H9 (cell line): ENCODE measurements around the gene PKD1. TPM values are rescaled to one million over a fixed set of nuclear protein-coding genes. Genes with fewer than 3 reads are reported as not detected.

ENCODE experiments used
- DNase-seq: peaks from one replicate; pipeline ENCODE4 v3.0.0-alpha.2; 2017
- H2AFZ ChIP-seq: one replicate; pipeline ENCODE4 v1.6.1; 2013; ENCODE audit warnings: mild to moderate bottlenecking, low read length, control low read depth, moderate library complexity
- H2AK5ac ChIP-seq: 2 replicates; pipeline ENCODE4 v1.6.1; 2013; ENCODE audit warnings: low read length, control low read depth, mixed read lengths; ENCODE audit not compliant: insufficient read length
- H2BK120ac ChIP-seq: one replicate; pipeline ENCODE4 v1.6.1; 2013; ENCODE audit warnings: low read depth, mild to moderate bottlenecking, low read length, control low read depth, inconsistent platforms; ENCODE audit not compliant: poor library complexity, severe bottlenecking
- H2BK12ac ChIP-seq: 2 replicates; pipeline ENCODE4 v1.6.1; 2013; ENCODE audit warnings: low read length, control low read depth, mixed read lengths, low read depth; ENCODE audit not compliant: insufficient read length
- H2BK15ac ChIP-seq: 2 replicates; pipeline ENCODE4 v1.6.1; 2013; ENCODE audit warnings: low read depth, low read length, control low read depth
- H2BK20ac ChIP-seq: one replicate; pipeline ENCODE4 v1.6.1; 2013; ENCODE audit warnings: low read depth, mild to moderate bottlenecking, low read length, control low read depth, inconsistent platforms; ENCODE audit not compliant: poor library complexity, severe bottlenecking
- H2BK5ac ChIP-seq: 2 replicates; pipeline ENCODE4 v1.6.1; 2013; ENCODE audit warnings: low read length, control low read depth, mixed read lengths; ENCODE audit not compliant: insufficient read length
- H3K14ac ChIP-seq: 2 replicates; pipeline ENCODE4 v1.6.1; 2013; ENCODE audit warnings: low read length, control low read depth; ENCODE audit not compliant: insufficient read depth
- H3K18ac ChIP-seq: 2 replicates; pipeline ENCODE4 v1.6.1; 2013; ENCODE audit warnings: low read depth, mild to moderate bottlenecking, mixed read lengths, low read length, control low read depth; ENCODE audit not compliant: insufficient read length
- H3K23ac ChIP-seq: 2 replicates; pipeline ENCODE4 v1.6.1; 2013; ENCODE audit warnings: low read length, control low read depth, mixed read lengths, low read depth; ENCODE audit not compliant: insufficient read length
- H3K23me2 ChIP-seq: 2 replicates; pipeline ENCODE4 v1.6.1; 2013; ENCODE audit warnings: low read depth, mild to moderate bottlenecking, mixed read lengths, low read length, control low read depth; ENCODE audit not compliant: insufficient read length, poor library complexity, severe bottlenecking
- H3K27ac ChIP-seq: 2 replicates; pipeline ENCODE4 v1.5.1; 2013; ENCODE audit warnings: low read length, control low read depth, mixed read lengths, low read depth; ENCODE audit not compliant: insufficient read length
- H3K27me3 ChIP-seq: 2 replicates; pipeline ENCODE4 v1.6.1; 2013; ENCODE audit warnings: low read length, control low read depth, inconsistent platforms; ENCODE audit not compliant: insufficient read depth
- H3K4ac ChIP-seq: 2 replicates; pipeline ENCODE4 v1.6.1; 2013; ENCODE audit warnings: low read depth, mild to moderate bottlenecking, control low read depth, inconsistent platforms, low read length, moderate library complexity
- H3K4me1 ChIP-seq: 2 replicates; pipeline ENCODE4 v1.6.1; 2013; ENCODE audit warnings: low read length, control low read depth, inconsistent platforms; ENCODE audit not compliant: insufficient read depth
- H3K4me2 ChIP-seq: 2 replicates; pipeline ENCODE4 v1.6.1; 2013; ENCODE audit warnings: low read length, control low read depth, mixed read lengths; ENCODE audit not compliant: insufficient read length, insufficient read depth
- H3K56ac ChIP-seq: 2 replicates; pipeline ENCODE4 v1.6.1; 2013; ENCODE audit warnings: low read depth, mild to moderate bottlenecking, mixed read lengths, low read length, control low read depth; ENCODE audit not compliant: insufficient read length
- H3K79me1 ChIP-seq: 2 replicates; pipeline ENCODE4 v1.6.1; 2013; ENCODE audit warnings: low read depth, mild to moderate bottlenecking, moderate library complexity, low read length, control low read depth, inconsistent platforms; ENCODE audit not compliant: insufficient read depth, poor library complexity, severe bottlenecking
- H3K79me2 ChIP-seq: 2 replicates; pipeline ENCODE4 v1.6.1; 2013; ENCODE audit warnings: low read length, control low read depth, inconsistent platforms; ENCODE audit not compliant: insufficient read depth
- H3K9ac ChIP-seq: 2 replicates; pipeline ENCODE4 v1.6.1; 2013; ENCODE audit warnings: low read length, control low read depth, mixed read lengths; ENCODE audit not compliant: insufficient read length; ENCODE audit errors: extremely low read depth
- H3K9me3 ChIP-seq: one replicate; pipeline ENCODE4 v1.6.1; 2013; ENCODE audit warnings: low read depth, low read length, inconsistent platforms; ENCODE audit not compliant: control insufficient read depth
- H3T11ph ChIP-seq: one replicate; pipeline ENCODE4 v1.6.1; 2013; ENCODE audit warnings: mild to moderate bottlenecking, low read length, control low read depth, inconsistent platforms
- H4K20me1 ChIP-seq: one replicate; pipeline ENCODE4 v1.6.1; 2013; ENCODE audit not compliant: control insufficient read depth, insufficient read length, insufficient read depth
- H4K5ac ChIP-seq: 2 replicates; pipeline ENCODE4 v1.6.1; 2013; ENCODE audit warnings: low read depth, mild to moderate bottlenecking, mixed read lengths, low read length, control low read depth; ENCODE audit not compliant: insufficient read length
- H4K8ac ChIP-seq: replicated peaks from 2 replicates; pipeline ENCODE4 v1.6.1; 2013; ENCODE audit warnings: low read length, control low read depth, mixed read lengths, low read depth; ENCODE audit not compliant: insufficient read length
- H4K91ac ChIP-seq: 2 replicates; pipeline ENCODE4 v1.6.1; 2013; ENCODE audit warnings: low read depth, mild to moderate bottlenecking, moderate library complexity, mixed read lengths, low read length, control low read depth; ENCODE audit not compliant: insufficient read length
- H3K27ac Mint-ChIP-seq, 3 experiments: 2 replicates in 2 of 3; 3 replicates in 1 of 3; pipeline ENCODE4 v1.8.0; 2020 to 2021; ENCODE audit warnings: mixed read lengths in 3 of 3, mild to moderate bottlenecking in 1 of 3, moderate library complexity in 1 of 3
- H3K27me3 Mint-ChIP-seq: 2 replicates; pipeline ENCODE4 v1.8.0; 2021; ENCODE audit warnings: low read depth, mild to moderate bottlenecking, moderate library complexity, mixed read lengths
- H3K36me3 Mint-ChIP-seq, 3 experiments: 2 replicates in 2 of 3; 3 replicates in 1 of 3; pipeline ENCODE4 v1.8.0; 2020 to 2021; ENCODE audit warnings: low read depth in 3 of 3, mixed read lengths in 3 of 3; ENCODE audit not compliant: insufficient read depth in 1 of 3
- H3K4me1 Mint-ChIP-seq, 2 experiments: 2 replicates each; pipeline ENCODE4 v1.8.0; 2020; ENCODE audit warnings: mixed read lengths in 2 of 2
- H3K4me3 Mint-ChIP-seq, 2 experiments: 2 replicates in 1 of 2; 3 replicates in 1 of 2; pipeline ENCODE4 v1.8.0; 2020 to 2021; ENCODE audit warnings: mild to moderate bottlenecking in 2 of 2, mixed read lengths in 2 of 2, moderate library complexity in 1 of 2
- H3K9me3 Mint-ChIP-seq, 2 experiments: 2 replicates in 1 of 2; 3 replicates in 1 of 2; pipeline ENCODE4 v1.8.0; 2020; ENCODE audit warnings: mild to moderate bottlenecking in 2 of 2, mixed read lengths in 2 of 2, moderate library complexity in 1 of 2
- CTCF ChIP-seq: fragments of 200-600 bp; sonication (generic); conservative IDR thresholded peaks from 3 replicates; pipeline ENCODE4 v1.8.0; 2021; ENCODE audit warnings: antibody characterized with exemption, mild to moderate bottlenecking
- WGBS: extraction: QIAGEN DNeasy Blood & Tissue Kit; methylation state at CpG from one replicate; pipeline ENCODE4 v1.1.7; 2013; ENCODE audit warnings: missing lambda C conversion rate, low lambda C conversion rate, mixed read lengths; ENCODE audit not compliant: insufficient read length; ENCODE audit errors: extremely low coverage; 5-methylcytosine and 5-hydroxymethylcytosine counted together
- total RNA-seq: library from RNA; stranded (reverse); gene quantifications from 2 replicates; pipeline ENCODE4 v1.2.1, GENCODE V29; 2021

The PKD1 gene
- total RNA-seq, 1 experiment from 2014 or later, result 88.0 TPM

DNA sequence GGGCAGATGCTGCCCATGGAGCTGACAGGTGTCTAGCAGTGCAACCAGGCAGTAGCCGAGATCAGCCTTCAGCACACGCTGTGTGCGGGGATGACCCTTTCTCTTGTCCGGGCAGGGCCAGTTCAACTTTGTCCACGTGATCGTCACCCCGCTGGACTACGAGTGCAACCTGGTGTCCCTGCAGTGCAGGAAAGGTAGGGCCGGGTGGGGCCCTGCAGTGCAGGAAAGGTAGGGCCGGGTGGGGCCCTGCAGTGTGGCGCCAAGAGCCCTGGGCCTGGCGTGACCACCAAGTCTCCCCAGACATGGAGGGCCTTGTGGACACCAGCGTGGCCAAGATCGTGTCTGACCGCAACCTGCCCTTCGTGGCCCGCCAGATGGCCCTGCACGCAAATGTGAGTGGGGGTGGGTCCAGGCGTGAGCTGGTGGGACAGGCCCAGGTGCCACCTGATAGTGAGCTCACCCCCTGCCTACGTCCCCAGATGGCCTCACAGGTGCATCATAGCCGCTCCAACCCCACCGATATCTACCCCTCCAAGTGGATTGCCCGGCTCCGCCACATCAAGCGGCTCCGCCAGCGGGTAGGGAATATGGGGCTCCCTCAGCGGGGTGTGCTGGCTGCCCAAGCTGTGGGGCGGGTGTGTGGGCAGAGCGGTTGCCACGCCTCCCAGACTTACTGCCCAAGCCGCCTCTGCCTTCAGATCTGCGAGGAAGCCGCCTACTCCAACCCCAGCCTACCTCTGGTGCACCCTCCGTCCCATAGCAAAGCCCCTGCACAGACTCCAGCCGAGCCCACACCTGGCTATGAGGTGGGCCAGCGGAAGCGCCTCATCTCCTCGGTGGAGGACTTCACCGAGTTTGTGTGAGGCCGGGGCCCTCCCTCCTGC, 47.7 kb downstream of the PKD1 start:
- no CpG with 5 or more reads among the region's 41 CpGs for WGBS
- H3K27ac ChIP-seq, result no peak overlapping the region
- no peak overlapping the region for H4K5ac ChIP-seq
- no peak for TF ChIP-seq CTCF
- no peak overlapping the region for H2BK5ac ChIP-seq
- H2BK15ac ChIP-seq, result no peak overlapping the region
- no peak overlapping the region for H3K18ac ChIP-seq
- no peaks in the 10 kb centered on the region for H3K9me3 ChIP-seq
- Mint-ChIP-seq H3K4me1 (no peaks in the 10 kb centered on the region), H3K36me3 (peaks cover 0 to 20% (median 18%) of the 10 kb centered on the region in 3 experiments; a peak in 6 of 7 replicates), H3K9me3 (no peaks in the 10 kb centered on the region), H3K27me3 (no peaks in the 10 kb centered on the region), H3K4me3 (no peak overlapping the region), H3K27ac (no peak overlapping the region)
- no peak overlapping the region for H2BK20ac ChIP-seq
- H3K23ac ChIP-seq, result no peak overlapping the region
- H4K20me1 ChIP-seq, result no peaks in the 10 kb centered on the region
- H3K4ac ChIP-seq, result no peak overlapping the region
- no peak overlapping the region for H3K56ac ChIP-seq
- H3K14ac ChIP-seq, result no peak overlapping the region
- no peak overlapping the region for H3K4me2 ChIP-seq
- H2AFZ ChIP-seq, result no peak overlapping the region
- no peak overlapping the region for H2BK12ac ChIP-seq
- no peaks in the 10 kb centered on the region for H3K27me3 ChIP-seq
- no peaks in the 10 kb centered on the region for H3K79me2 ChIP-seq
- H2AK5ac ChIP-seq, result no peak overlapping the region
- H3K23me2 ChIP-seq, result no peaks in the 10 kb centered on the region
- no peak overlapping the region for H3K9ac ChIP-seq
- no peak overlapping the region for H3T11ph ChIP-seq
- no peaks in the 10 kb centered on the region for H3K4me1 ChIP-seq
- no peak overlapping the region for H4K8ac ChIP-seq
- H4K91ac ChIP-seq, result no peak overlapping the region
- no peaks in the 10 kb centered on the region for H3K79me1 ChIP-seq
- no peak for DNase-seq
- H2BK120ac ChIP-seq, result no peak overlapping the region
